NCI-H345 (cell line): Measurements from ENCODE around the gene GPS1.
"Not testable (repeated sequence)": the region's sequence is repeated elsewhere in the genome, so short reads cannot be mapped to it uniquely, and the experiment has no call there.

Source experiments
- DNase-seq: peaks from one replicate; lab custom pipeline; 2025; lab: John Stamatoyannopoulos, UW

The GPS1 gene

GRCh38 chr17:82028966-82029365 is 22.7 kb upstream of the GPS1 start:
- DNase-seq: no peak

DNA sequence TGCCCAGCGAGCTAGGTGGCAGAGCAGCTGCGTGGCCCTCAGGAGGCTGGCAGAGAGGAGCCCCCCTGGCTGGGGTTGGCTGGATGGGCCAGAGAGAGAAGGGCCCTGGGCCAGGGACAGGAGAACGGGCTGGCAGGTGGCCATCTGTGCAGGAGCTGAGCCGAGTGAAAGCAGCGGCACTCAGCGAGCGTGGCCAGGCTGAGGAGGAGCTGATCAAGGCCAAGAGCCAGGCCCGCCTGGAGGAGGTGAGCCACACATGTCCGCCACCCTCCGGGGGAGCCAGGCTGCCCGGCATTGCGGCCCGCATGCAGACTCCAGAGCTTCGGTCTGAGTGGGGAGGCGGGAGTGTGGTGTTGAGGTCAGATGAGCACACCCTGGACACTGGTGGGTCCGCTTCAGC is 22.3 kb upstream of the GPS1 start:
- DNase-seq: no peak

DNA sequence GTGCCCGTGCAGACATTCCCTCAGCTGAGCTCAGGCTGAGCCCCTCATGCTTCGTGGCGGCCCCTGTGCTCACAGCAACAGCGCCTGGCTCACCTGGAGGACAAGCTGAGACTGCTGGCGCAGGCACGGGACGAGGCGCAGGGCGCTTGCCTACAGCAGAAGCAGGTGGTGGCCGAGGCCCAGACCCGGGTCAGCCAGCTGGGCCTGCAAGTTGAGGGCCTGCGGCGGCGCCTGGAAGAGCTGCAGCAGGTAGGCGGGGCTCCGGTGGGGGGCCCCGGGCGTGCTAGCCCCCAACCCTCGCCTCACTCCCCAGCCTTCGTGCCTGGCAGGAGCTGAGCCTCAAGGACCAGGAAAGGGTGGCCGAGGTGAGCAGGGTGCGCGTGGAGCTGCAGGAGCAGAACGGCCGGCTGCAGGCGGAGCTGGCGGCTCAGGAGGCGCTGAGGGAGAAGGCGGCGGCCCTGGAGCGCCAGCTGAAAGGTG is 21.7 kb upstream of the GPS1 start:
- DNase-seq: no peak

GRCh38 chr17:82030470-82031302 is 21.0 kb upstream of the GPS1 start:
- peak; percentile 89 for DNase-seq

- DNase-seq: peak; percentile 73
Observed at GRCh38 chr17:82031303-82031884, 20.3 kb upstream of the GPS1 start, which contains the start of gene RAC3. TSS of gene RAC3 (plus strand) at chr17:82031678. CDS start at chr17:82031762, 84 bp downstream.

- peak; percentile 65 for DNase-seq
Observed at GRCh38 chr17:82031885-82032627, 19.6 kb upstream of the GPS1 start.

DNA sequence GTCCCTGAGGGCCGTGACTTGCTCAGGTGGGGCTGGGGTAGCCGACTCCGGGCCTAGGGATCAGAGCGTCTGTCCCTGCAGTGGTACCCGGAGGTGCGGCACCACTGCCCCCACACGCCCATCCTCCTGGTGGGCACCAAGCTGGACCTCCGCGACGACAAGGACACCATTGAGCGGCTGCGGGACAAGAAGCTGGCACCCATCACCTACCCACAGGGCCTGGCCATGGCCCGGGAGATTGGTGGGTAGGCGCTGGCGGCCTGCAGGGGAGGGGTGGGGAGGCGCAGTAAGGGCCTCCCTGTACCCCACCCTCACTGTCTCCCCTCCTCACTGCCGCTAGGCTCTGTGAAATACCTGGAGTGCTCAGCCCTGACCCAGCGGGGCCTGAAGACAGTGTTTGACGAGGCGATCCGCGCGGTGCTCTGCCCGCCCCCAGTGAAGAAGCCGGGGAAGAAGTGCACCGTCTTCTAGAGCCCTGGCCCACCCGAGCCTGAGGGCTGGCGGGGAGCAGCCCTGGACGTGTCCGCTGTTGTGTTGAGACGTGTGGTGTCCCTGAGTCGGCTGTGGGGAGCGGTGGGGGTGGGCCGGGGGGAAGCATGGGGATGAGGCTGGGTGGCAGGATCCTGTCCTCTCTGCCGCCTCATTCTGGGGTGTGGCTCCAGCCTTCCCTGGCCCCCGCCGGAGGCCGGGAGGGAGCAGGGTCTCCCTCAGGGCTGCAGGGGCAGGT is 18.2 kb upstream of the GPS1 start:
- DNase-seq: no peak

GRCh38 chr17:82034371-82035011 is 17.2 kb upstream of the GPS1 start:
- DNase-seq: no peak

GRCh38 chr17:82035488-82035887 is 16.2 kb upstream of the GPS1 start:
- no peak for DNase-seq

DNA sequence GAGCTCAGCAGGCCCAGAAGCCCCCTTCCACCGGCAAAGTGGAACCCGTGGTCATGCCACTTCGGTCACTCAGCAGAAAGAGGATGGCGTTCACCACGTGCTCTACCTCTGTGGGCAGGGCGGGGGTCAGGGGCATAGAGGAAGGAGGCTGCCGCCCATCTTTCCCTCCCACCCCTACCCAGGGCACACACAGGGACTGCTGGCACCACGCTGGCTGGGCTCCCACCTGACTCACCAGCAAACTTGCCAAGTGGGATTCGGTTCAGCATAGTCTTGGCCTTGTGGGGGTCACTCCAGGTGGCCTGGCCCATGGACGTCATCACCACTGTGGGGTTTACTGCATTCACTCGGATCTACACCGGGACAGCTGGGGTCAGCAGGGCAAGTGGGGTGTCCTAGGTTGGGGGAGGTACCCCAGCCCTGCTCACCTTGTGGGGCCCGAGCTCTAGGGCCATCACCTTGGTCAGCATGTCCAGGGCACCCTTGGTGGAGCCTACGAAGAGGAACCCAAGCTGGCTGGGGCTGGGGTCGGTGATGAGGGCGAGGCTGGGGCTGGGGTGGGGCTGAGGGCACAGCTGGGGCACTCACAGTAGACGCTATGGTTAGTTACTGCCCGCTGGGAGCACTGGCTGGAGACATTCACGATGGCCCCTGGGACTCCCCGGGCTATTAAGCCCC is 15.6 kb upstream of the GPS1 start:
- no peak for DNase-seq

DNA sequence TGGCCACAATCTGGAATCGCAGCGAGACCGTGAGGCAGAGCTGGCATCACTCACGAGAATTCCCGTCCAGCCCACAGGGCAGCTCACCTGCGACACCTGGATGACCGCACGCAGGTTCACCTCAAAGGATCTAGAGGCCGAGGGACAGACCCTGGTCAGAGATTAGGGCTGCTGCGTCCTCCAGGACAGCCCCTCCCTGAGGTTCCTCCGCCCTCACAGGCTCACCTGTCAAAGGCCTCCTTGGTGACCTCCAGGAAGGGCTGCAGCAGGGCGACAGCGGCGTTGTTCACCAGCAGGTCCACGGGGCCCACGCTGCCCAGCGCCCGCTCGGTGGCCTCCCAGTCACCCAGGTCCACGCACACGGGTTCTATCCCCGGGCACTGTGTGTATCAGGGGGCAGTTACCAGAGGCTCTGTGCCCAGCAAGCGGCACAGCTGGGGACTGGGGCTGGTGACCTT is 15.0 kb upstream of the GPS1 start:
- DNase-seq: no peak

DNA sequence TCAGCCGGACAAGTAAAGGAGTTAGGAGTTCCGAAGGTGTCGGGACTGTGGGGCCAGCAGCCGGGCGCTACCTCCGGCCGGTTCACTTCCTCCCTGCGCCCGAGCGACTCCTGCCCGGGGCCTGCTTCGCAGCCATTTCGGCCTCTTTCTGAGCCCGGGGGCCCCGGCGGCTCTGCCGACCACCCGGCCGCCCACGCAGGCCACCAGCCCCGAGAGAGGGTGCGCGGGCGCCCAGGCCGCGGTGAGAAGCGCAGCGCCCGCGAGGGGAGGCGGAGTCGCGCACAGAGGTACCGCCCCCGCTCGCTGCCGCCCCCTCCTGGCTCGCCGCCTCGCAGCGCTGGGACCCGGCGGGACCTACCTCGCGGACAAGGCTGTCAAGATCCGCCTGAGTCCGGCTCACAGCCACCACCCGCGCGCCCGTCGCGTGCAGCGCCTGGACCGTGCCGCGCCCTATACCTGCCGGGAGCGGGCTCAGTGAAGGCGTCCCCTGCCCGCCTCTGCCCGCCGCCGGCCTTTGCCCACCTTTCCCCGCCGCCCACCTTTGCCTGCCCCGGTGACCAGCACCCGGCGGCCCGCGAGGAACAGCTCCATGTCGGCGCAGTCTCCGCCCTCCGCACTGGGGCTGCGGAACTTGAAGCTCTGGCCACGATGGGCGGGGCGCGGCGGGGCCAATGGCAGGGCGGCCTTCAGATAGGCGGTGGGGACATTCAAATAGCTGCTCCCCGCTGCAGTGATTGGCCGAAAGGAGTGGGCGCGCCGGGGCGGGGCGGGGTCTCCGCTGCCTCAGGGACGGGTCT is 14.4 kb upstream of the GPS1 start, which contains the start of gene DCXR:
DCXR (minus strand) TSS at position 606 of the 797 bp plus-strand sequence; CDS start at position 591, 15 bp downstream.
- peak; percentile 98 for DNase-seq

- DNase-seq: no peak
Observed at GRCh38 chr17:82037889-82038195, 13.9 kb upstream of the GPS1 start.

DNA sequence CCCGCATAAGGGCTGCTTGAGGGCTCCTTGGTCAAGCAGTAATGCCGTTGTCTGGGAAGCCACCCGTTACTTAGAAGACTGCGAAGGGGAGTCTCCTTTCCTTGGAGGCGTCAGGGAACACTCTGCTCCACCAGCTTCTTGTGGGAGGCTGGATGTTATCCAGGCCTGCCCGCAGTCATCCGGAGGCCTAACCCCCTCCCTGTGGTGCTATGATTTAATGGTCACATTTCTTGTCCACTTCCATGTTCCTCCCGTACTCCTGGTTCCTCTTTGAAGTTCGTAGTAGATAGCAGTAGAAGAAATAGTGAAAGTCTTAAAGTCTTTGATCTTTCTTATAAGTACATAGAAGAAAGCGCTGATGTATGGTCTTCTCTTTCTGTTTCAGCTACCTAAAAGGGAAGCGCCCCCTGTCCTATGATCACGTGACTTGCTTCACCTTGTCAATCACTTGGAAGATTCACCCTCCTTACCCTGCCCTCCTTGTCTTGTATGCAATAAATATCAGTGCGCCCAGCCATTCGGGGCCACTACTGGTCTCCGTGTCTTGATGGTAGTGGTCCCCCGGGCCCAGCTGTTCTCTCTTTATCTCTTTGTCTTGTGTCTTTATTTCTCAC is 12.8 kb upstream of the GPS1 start:
- not testable (repeated sequence) for DNase-seq

GRCh38 chr17:82039695-82040299 is 11.9 kb upstream of the GPS1 start:
- DNase-seq: no peak

DNA sequence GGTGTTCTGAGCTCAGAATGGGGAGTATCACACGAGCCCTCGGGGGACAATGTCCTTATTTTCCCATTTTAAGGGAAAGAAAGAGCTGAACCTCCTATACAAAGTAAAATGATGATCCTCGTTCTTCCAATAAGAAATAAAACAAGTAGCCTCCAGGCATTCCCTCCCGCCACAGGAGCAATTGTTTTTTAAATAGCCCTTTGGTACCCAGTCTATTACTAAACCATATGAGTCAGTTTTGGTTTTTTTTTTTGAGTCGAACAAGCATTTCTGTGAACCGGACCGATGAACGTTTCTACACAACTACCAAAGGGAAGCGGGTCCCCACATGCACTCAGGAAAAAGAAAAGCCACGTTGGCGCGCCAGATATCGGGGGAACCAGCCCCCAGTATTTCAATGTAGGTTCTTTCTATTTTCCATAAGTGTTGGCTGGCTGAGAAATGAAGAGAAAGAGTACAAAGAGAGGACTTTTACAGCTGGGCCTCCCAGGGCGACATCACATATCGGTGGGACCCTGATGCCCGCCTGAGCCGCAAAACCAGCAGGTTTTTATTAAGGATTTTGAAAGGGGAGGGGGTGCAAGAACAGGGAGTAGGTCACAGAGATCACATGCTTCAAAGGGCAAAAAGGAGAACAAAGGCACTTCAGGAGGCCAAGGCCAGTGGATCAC is 10.4 kb upstream of the GPS1 start:
- DNase-seq: no peak

DNA sequence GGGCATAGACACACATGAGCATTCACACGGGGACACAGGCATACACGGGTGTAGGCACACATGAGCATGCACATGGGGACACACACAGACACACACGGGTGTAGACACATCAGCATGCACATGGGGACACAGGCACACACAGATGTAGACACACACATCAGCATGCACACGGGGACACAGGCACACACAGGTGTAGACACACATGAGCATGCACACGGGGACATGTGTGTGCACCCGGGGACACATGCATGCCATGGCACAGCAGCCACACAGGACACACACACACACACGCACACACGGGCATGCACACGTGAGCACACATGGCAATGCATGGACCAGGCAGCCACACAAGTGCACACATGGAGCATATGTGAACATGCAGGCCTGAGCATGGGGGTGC is 9.0 kb upstream of the GPS1 start:
- DNase-seq: no peak

- DNase-seq: no peak
Observed at GRCh38 chr17:82043507-82043906, 8.2 kb upstream of the GPS1 start.
